ENCODE results near the gene ZNF536.

DNA sequence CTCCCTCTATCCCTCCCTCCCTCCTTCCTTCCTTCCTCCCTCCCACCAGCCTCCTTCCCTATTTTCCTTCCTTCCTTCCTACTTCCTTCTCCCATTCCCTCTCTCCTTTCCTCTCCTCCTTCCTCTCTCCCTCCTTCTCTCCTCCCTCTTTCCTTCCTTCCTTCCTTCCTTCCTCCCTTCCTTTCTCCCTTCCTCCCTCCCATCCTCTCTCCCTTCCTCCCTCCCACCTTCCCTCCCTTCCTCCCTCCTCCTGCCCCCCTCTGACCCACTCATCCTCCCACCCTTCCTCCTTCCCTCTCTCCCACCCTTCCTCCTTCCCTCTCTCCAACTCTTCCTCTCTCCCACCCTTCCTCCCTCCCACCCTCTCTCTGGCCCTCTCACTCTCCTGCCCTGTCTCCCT is 132.1 kb downstream of the ZNF536 start:
- TF ChIP-seq, protein P1, sequence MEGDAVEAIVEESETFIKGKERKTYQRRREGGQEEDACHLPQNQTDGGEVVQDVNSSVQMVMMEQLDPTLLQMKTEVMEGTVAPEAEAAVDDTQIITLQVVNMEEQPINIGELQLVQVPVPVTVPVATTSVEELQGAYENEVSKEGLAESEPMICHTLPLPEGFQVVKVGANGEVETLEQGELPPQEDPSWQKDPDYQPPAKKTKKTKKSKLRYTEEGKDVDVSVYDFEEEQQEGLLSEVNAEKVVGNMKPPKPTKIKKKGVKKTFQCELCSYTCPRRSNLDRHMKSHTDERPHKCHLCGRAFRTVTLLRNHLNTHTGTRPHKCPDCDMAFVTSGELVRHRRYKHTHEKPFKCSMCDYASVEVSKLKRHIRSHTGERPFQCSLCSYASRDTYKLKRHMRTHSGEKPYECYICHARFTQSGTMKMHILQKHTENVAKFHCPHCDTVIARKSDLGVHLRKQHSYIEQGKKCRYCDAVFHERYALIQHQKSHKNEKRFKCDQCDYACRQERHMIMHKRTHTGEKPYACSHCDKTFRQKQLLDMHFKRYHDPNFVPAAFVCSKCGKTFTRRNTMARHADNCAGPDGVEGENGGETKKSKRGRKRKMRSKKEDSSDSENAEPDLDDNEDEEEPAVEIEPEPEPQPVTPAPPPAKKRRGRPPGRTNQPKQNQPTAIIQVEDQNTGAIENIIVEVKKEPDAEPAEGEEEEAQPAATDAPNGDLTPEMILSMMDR (conservative IDR thresholded peaks at IDR 0.05 in 1 of 2, IDR thresholded peaks at IDR 0.05 in 1 of 2; ENCODE audit: low read depth in 1 of 2, low read length in 2 of 2), result no peak
- TF ChIP-seq EZH2 (IDR thresholded peaks at IDR 0.05; ENCODE audit: low read length, missing control alignments), result no peak
